Central memory CD8-positive, alpha-beta T cell (primary cell): ENCODE results near the gene LIMD2.

Source experiments
- ATAC-seq: fragments of 150-1000 bp; cut with Tn5 transposase; replicated peaks from 2 replicates; pipeline ENCODE4 v1.10.0; 2022; ENCODE audit warnings: mild to moderate bottlenecking, moderate FRiP score, moderate number of reproducible peaks; ENCODE audit not compliant: poor library complexity, severe bottlenecking; ENCODE audit errors: extremely low read depth
- DNase-seq, 2 donors: peaks; one replicate each; pipeline ENCODE4 v3.0.0; 2021; ENCODE audit warnings: low spot score in 2 of 2
- H3K27ac Mint-ChIP-seq: one replicate; pipeline ENCODE4 v1.8.0; 2022; ENCODE audit warnings: low read depth, mild to moderate bottlenecking, moderate library complexity, mixed read lengths
- H3K27me3 Mint-ChIP-seq: one replicate; pipeline ENCODE4 v1.8.0; 2022; ENCODE audit warnings: mixed read lengths
- H3K36me3 Mint-ChIP-seq: one replicate; pipeline ENCODE4 v1.8.0; 2022; ENCODE audit warnings: mild to moderate bottlenecking, moderate library complexity, mixed read lengths; ENCODE audit not compliant: insufficient read depth
- H3K4me1 Mint-ChIP-seq: one replicate; pipeline ENCODE4 v1.8.0; 2022; ENCODE audit warnings: mixed read lengths
- H3K4me3 Mint-ChIP-seq: one replicate; pipeline ENCODE4 v1.8.0; 2022; ENCODE audit warnings: mild to moderate bottlenecking, moderate library complexity, mixed read lengths
- H3K9me3 Mint-ChIP-seq: one replicate; pipeline ENCODE4 v1.8.0; 2022; ENCODE audit warnings: mixed read lengths

LIMD2 gene

GRCh38 chr17:63658366-63658765, 41.6 kb downstream of the LIMD2 start:
- peaks cover 8% of the 10 kb centered on the region for H3K4me1 Mint-ChIP-seq
- ATAC-seq (no peak), DNase-seq (no peak)
- peaks cover 52% of the 10 kb centered on the region for H3K36me3 Mint-ChIP-seq
- H3K27me3 Mint-ChIP-seq, result no peaks in the 10 kb centered on the region
- H3K9me3 Mint-ChIP-seq, result no peaks in the 10 kb centered on the region
- H3K27ac Mint-ChIP-seq, result no peak overlapping the region
- no peak overlapping the region for H3K4me3 Mint-ChIP-seq

- no peak for ATAC-seq
- Mint-ChIP-seq H3K27me3 (no peaks in the 10 kb centered on the region), H3K4me1 (peaks cover 8% of the 10 kb centered on the region), H3K9me3 (no peaks in the 10 kb centered on the region), H3K4me3 (no peak overlapping the region), H3K27ac (no peak overlapping the region), H3K36me3 (peaks cover 52% of the 10 kb centered on the region)
- no peak for DNase-seq
Measured at GRCh38 chr17:63657786-63658185, 42.1 kb downstream of the LIMD2 start.

- peaks cover 43% of the 10 kb centered on the region for H3K36me3 Mint-ChIP-seq
- no peak for ATAC-seq
Measured at GRCh38 chr17:63653050-63653449, 46.9 kb downstream of the LIMD2 start.

GRCh38 chr17:63652106-63652505, 47.8 kb downstream of the LIMD2 start:
- Mint-ChIP-seq H3K4me1 (peaks cover 24% of the 10 kb centered on the region), H3K27ac (peak overlapping the region; percentile 5), H3K36me3 (peaks cover 35% of the 10 kb centered on the region), H3K4me3 (no peak overlapping the region), H3K27me3 (no peaks in the 10 kb centered on the region), H3K9me3 (no peaks in the 10 kb centered on the region)
- ATAC-seq (no peak), DNase-seq (no peak)

More at GRCh38 chr17:63653050-63653449, 46.9 kb downstream of the LIMD2 start:
- Mint-ChIP-seq H3K27me3 (no peaks in the 10 kb centered on the region), H3K27ac (no peak overlapping the region), H3K4me3 (no peak overlapping the region), H3K9me3 (no peaks in the 10 kb centered on the region), H3K4me1 (peaks cover 26% of the 10 kb centered on the region)
- DNase-seq, result no peak

- Mint-ChIP-seq H3K36me3 (peaks cover 32% of the 10 kb centered on the region), H3K9me3 (no peaks in the 10 kb centered on the region), H3K27ac (no peak overlapping the region), H3K27me3 (no peaks in the 10 kb centered on the region), H3K4me3 (no peak overlapping the region), H3K4me1 (peaks cover 34% of the 10 kb centered on the region)
- ATAC-seq (no peak), DNase-seq (no peak)
Measured at GRCh38 chr17:63649813-63650212, 50.1 kb downstream of the LIMD2 start.

GRCh38 chr17:63647936-63648335, 52.0 kb downstream of the LIMD2 start:
- H3K4me1 Mint-ChIP-seq, result peaks cover 37% of the 10 kb centered on the region
- H3K27ac Mint-ChIP-seq, result no peak overlapping the region
- DNase-seq (no peak), ATAC-seq (no peak)
- no peak overlapping the region for H3K4me3 Mint-ChIP-seq
- peaks cover 20% of the 10 kb centered on the region for H3K36me3 Mint-ChIP-seq
- no peaks in the 10 kb centered on the region for H3K9me3 Mint-ChIP-seq
- no peaks in the 10 kb centered on the region for H3K27me3 Mint-ChIP-seq

GRCh38 chr17:63647065-63647725, 52.7 kb downstream of the LIMD2 start:
- Mint-ChIP-seq H3K4me3 (no peak overlapping the region), H3K9me3 (no peaks in the 10 kb centered on the region), H3K27ac (no peak overlapping the region), H3K27me3 (no peaks in the 10 kb centered on the region), H3K36me3 (peaks cover 17% of the 10 kb centered on the region), H3K4me1 (peaks cover 34% of the 10 kb centered on the region)
- ATAC-seq (no peak), DNase-seq (no peak)

- no peak overlapping the region for H3K27ac Mint-ChIP-seq
Measured at GRCh38 chr17:63646488-63646806, 53.5 kb downstream of the LIMD2 start.

More at GRCh38 chr17:63646488-63646806, 53.5 kb downstream of the LIMD2 start:
- Mint-ChIP-seq H3K4me3 (no peak overlapping the region), H3K9me3 (no peaks in the 10 kb centered on the region), H3K36me3 (peaks cover 12% of the 10 kb centered on the region), H3K4me1 (peaks cover 36% of the 10 kb centered on the region), H3K27me3 (no peaks in the 10 kb centered on the region)
- ATAC-seq (no peak), DNase-seq (no peak)
